Calu3 (cell line): ENCODE measurements around the gene OR2C1. TPM values are rescaled to one million over a fixed set of nuclear protein-coding genes. Genes with fewer than 3 reads are reported as not detected.

ENCODE experiments used
- BruUV-seq: library from RNA; stranded (reverse); fragments of 400-500 nt; replicated peaks from 2 replicates; lab custom pipeline; 2021; lab: Mats Ljungman, UMichigan
- CTCF ChIA-PET: fragments of 300-600 bp; sonication (Branson Sonifier 250); formaldehyde crosslinking; loops from one replicate; lab custom pipeline; 2022; ENCODE audit warnings: antibody characterized with exemption; lab: Charles Lee
- DNase-seq: peaks from one replicate; pipeline ENCODE4 v3.0.0; 2022
- H3K27ac Mint-ChIP-seq: one replicate; pipeline ENCODE4 v1.8.0; 2022; ENCODE audit warnings: mixed read lengths; ENCODE audit not compliant: unreplicated experiment
- H3K27me3 Mint-ChIP-seq: one replicate; pipeline ENCODE4 v1.8.0; 2022; ENCODE audit warnings: mixed read lengths; ENCODE audit not compliant: unreplicated experiment
- H3K36me3 Mint-ChIP-seq: one replicate; pipeline ENCODE4 v1.8.0; 2022; ENCODE audit warnings: mild to moderate bottlenecking, moderate library complexity, mixed read lengths; ENCODE audit not compliant: insufficient read depth, unreplicated experiment
- H3K4me1 Mint-ChIP-seq: one replicate; pipeline ENCODE4 v1.8.0; 2022; ENCODE audit warnings: mild to moderate bottlenecking, low read depth, mixed read lengths; ENCODE audit not compliant: unreplicated experiment
- H3K4me3 Mint-ChIP-seq: one replicate; pipeline ENCODE4 v1.8.0; 2022; ENCODE audit warnings: mild to moderate bottlenecking, low read depth, moderate library complexity, mixed read lengths; ENCODE audit not compliant: unreplicated experiment
- H3K9me3 Mint-ChIP-seq: one replicate; pipeline ENCODE4 v1.8.0; 2022; ENCODE audit warnings: low read depth, mixed read lengths; ENCODE audit not compliant: unreplicated experiment
- CTCF ChIP-seq: fragments of 200-600 bp; IDR thresholded peaks from one replicate; pipeline ENCODE4 v1.8.0; 2022; ENCODE audit warnings: antibody characterized with exemption; ENCODE audit not compliant: unreplicated experiment
- intact Hi-C: fragments of 100-400 bp; cut with micrococcal nuclease; formaldehyde crosslinking; loops from one replicate; pipeline ENCODE4 v1.10.0; 2022; ENCODE audit not compliant: unreplicated experiment
- total RNA-seq: library from RNA; stranded (reverse); gene quantifications from 2 replicates; pipeline ENCODE4 v1.2.3, GENCODE V29; 2022

The OR2C1 gene
- total RNA-seq, 1 experiment from 2014 or later, result not detected

DNA sequence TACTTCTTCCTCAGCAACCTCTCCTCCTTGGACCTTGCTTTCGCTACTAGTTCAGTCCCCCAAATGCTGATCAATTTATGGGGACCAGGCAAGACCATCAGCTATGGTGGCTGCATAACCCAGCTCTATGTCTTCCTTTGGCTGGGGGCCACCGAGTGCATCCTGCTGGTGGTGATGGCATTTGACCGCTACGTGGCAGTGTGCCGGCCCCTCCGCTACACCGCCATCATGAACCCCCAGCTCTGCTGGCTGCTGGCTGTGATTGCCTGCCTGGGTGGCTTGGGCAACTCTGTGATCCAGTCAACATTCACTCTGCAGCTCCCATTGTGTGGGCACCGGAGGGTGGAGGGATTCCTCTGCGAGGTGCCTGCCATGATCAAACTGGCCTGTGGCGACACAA is 429 bp downstream of the OR2C1 start:
- Mint-ChIP-seq H3K4me1 (no peaks in the 10 kb centered on the region), H3K4me3 (no peak overlapping the region), H3K27me3 (peaks cover 50% of the 10 kb centered on the region), H3K27ac (no peak overlapping the region), H3K9me3 (peaks cover 10% of the 10 kb centered on the region), H3K36me3 (no peaks in the 10 kb centered on the region)
- intact Hi-C loops, result no loop called here
- CTCF ChIA-PET, result interaction anchor here (0.6 kb wide), 1 partner anchor 111 kb away, joined by 3 read pairs; no protein-coding TSS in a partner anchor
- no peak for DNase-seq
- no TSS peak for BruUV-seq
- TF ChIP-seq CTCF, result no peak

DNA sequence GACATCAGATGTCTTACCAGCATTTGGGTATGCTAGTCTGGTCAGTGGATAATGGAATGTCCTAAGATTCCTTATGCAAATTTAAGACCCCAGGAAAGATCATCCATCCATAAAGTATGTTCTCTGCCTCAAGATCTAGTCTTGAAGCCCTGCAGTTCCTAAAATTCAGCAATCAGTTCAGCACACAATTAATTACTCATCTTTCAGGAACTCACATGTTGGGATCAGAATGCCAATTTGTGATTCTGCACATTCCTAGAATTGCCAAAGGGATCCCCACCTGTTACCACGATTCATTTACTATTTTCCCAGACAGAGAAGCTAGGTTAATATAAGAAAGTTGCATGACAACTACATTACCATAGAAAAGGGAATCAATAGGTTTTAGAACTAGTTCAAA is 3.2 kb downstream of the OR2C1 start:
- CTCF ChIA-PET, result no interaction called here
- H3K4me1 Mint-ChIP-seq, result no peaks in the 10 kb centered on the region
- H3K27ac Mint-ChIP-seq, result no peak overlapping the region
- intact Hi-C loops, result no loop called here
- H3K9me3 Mint-ChIP-seq, result peaks cover 10% of the 10 kb centered on the region
- no peak overlapping the region for H3K4me3 Mint-ChIP-seq
- TF ChIP-seq CTCF, result no peak
- H3K27me3 Mint-ChIP-seq, result peaks cover 51% of the 10 kb centered on the region
- DNase-seq, result no peak
- no peaks in the 10 kb centered on the region for H3K36me3 Mint-ChIP-seq
- no TSS peak for BruUV-seq

GRCh38 chr16:3362931-3363330 is 7.2 kb downstream of the OR2C1 start:
- CTCF ChIA-PET, result no interaction called here
- Mint-ChIP-seq H3K27ac (no peak overlapping the region), H3K27me3 (peaks cover 22% of the 10 kb centered on the region), H3K4me1 (no peaks in the 10 kb centered on the region), H3K4me3 (no peak overlapping the region), H3K9me3 (peaks cover 3% of the 10 kb centered on the region), H3K36me3 (peaks cover 4% of the 10 kb centered on the region)
- no TSS peak for BruUV-seq
- no peak for DNase-seq
- intact Hi-C loops, result no loop called here
- TF ChIP-seq CTCF, result no peak

GRCh38 chr16:3363793-3364192 is 8.1 kb downstream of the OR2C1 start:
- H3K4me3 Mint-ChIP-seq, result no peak overlapping the region

More at GRCh38 chr16:3363793-3364192, 8.1 kb downstream of the OR2C1 start:
- H3K9me3 Mint-ChIP-seq, result peaks cover 3% of the 10 kb centered on the region
- no TSS peak for BruUV-seq
- H3K4me1 Mint-ChIP-seq, result no peaks in the 10 kb centered on the region
- intact Hi-C loops, result no loop called here
- H3K36me3 Mint-ChIP-seq, result peaks cover 4% of the 10 kb centered on the region
- CTCF ChIA-PET, result no interaction called here
- DNase-seq, result no peak
- peaks cover 22% of the 10 kb centered on the region for H3K27me3 Mint-ChIP-seq
- no peak overlapping the region for H3K27ac Mint-ChIP-seq
- TF ChIP-seq CTCF, result no peak
